Neural progenitor cell (in vitro differentiated cells): Measurements from ENCODE around the gene MOGAT1.

ENCODE experiments used
- CTCF ChIP-seq: fragments of 200-600 bp; sonication (generic); IDR thresholded peaks from 2 replicates; pipeline ENCODE4 v1.5.1; 2017; ENCODE audit warnings: antibody characterized with exemption, mild to moderate bottlenecking
- EZH2phosphoT487 ChIP-seq: fragments of 200-600 bp; sonication (generic); IDR thresholded peaks from 2 replicates; pipeline ENCODE4 v1.6.1; 2017; ENCODE audit warnings: antibody characterized with exemption

GRCh38 chr2:222646008-222646407 is 25.4 kb upstream of the MOGAT1 start:
- no peak for TF ChIP-seq CTCF
- TF ChIP-seq EZH2phosphoT487 = no peak
